GM19099 (cell line): ENCODE data around the gene DCHS2.

Source experiments
- POLR2A ChIP-seq: IDR thresholded peaks from 3 replicates; pipeline ENCODE4 v1.6.1; 2011; ENCODE audit warnings: low read depth; ENCODE audit not compliant: insufficient read length; ENCODE audit errors: extremely low read depth

Gene DCHS2

DNA sequence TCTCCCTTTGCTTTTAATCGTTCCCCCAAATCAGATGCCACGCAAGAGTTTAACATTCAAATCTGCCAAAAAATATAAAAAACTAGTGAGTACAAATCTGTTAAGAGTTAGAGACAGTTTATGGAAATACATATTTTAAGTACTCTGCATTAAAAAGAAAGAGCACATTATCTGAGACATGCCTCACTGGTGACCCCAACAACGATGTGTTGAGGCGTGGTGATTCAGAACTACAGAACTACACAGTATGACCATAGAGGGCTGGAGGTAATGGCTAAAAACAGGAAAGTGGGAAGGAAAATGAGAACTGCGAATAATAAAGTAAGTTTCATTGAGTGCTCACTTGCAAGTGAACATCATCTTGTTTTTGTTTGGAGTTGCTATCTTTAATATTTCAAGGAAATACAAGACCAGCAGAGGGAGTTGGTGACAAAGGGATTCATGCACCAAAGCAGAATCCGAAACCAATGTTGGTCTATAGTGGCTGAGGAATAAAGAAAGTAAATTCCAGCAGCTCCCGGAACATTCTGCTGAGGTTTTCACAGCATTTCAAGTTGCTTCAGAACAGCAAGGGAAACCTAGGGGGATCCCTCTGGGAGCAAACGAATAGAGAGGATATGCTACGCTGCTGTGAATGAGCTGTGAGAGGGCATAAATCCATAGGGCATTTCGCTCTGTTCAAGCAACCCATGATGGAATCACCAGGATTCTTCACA lies 92.2 kb downstream of the DCHS2 start:
- no peak for TF ChIP-seq POLR2A

GRCh38 chr4:154390324-154390723 lies 101.3 kb downstream of the DCHS2 start:
- TF ChIP-seq POLR2A = no peak

GRCh38 chr4:154389148-154389547 lies 102.5 kb downstream of the DCHS2 start:
- TF ChIP-seq POLR2A = no peak

DNA sequence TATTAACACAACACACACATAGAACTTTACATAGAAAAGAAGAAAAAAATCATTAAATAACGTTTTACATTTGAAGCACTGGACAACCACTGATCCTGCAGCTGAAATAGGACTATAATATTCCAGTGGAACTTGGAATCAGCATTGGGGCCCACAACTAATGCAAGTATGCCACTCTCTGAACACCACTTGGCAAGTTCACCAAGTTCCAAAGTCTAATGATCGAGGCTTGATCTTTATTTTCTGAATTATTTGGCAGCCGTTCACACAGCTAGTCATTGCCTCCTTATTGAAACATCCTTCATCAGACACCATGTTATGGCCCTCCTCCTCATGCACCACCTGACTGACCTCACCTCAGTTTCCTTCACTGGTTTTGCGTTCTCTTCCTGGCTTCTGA lies 107.6 kb downstream of the DCHS2 start:
- TF ChIP-seq POLR2A = no peak

GRCh38 chr4:154376486-154376885 lies 115.1 kb downstream of the DCHS2 start:
- no peak for TF ChIP-seq POLR2A

GRCh38 chr4:154368060-154368459 lies 123.5 kb downstream of the DCHS2 start:
- TF ChIP-seq POLR2A = no peak

- TF ChIP-seq POLR2A = no peak
Measured at GRCh38 chr4:154367659-154368058, 123.9 kb downstream of the DCHS2 start.

DNA sequence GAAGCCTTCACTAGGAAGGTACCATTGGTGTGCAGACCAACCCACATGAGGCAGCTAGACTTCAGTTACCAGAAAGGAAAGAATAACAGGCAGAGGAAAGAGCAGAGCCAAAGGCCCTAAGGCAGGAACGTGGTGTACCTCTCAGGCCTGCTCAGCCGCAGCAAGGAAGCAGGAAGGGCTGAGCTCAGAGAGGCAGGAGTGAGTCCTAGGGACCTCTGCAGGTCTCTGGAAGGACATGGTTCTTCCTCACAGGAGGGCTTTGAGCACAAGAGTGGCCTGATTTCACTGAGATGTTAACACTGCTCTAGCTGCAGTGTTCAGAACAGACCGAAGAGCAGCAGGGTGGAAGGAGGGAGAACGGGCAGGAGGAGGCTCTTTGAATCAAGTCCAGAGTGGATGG lies 124.6 kb downstream of the DCHS2 start:
- no peak for TF ChIP-seq POLR2A

DNA sequence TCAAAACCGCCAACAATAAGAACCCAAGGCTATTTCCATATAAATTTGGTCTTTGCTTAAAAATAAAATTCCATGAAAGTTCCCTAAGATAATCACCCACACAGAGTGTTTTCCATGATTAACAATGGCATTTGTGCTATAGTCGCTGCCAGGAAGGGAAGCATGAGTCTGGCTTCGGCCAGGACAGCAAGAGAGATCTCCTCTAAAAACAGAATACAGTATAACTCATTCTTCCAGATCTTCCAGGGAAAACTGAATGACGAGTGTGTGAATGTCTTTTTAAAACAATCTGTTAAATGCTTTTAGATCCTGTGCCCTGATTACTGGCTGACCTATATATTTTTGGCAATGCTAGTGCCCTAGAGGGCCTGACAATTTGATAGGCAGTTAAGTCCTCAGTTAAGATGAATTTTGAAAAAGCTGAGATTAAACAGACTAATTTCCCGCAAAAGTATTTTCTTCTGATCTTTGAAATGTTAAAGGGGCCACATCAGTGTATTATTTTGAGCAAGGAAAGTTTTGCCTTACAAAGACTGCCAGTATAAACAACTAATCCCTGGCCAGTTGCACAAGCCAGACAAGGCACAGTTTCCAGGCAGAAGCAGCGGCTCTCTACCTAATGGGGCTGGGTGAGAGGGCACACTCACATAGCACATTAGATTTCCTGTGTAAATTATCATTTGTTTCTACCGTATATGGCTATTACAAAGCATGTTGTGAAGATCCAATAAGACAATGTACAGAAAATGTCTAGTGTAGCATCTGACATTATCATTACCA lies 127.3 kb downstream of the DCHS2 start:
- no peak for TF ChIP-seq POLR2A

- TF ChIP-seq POLR2A = no peak
Measured at GRCh38 chr4:154361450-154361849, 130.1 kb downstream of the DCHS2 start.

GRCh38 chr4:154360491-154360890 lies 131.1 kb downstream of the DCHS2 start:
- no peak for TF ChIP-seq POLR2A

DNA sequence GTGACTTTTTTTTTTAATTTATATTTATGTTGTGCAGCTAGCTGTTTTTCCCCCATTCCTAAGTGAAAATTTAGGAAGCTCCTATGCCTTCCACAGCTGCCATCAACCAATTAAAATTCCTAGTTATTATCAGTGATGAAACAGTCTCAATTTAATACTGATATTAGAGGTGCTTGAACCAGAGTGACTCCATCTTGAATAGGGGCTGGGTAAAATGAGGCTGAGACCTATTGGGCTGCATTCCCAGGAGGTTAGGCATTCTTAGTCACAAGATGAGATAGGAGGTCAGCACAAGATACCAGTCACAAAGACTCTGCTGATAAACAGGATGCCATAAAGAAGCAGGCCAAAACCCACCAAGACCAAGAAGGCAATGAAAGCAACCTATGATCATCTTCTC lies 136.7 kb downstream of the DCHS2 start:
- TF ChIP-seq POLR2A = no peak

GRCh38 chr4:154349829-154350228 lies 141.8 kb downstream of the DCHS2 start:
- no peak for TF ChIP-seq POLR2A

DNA sequence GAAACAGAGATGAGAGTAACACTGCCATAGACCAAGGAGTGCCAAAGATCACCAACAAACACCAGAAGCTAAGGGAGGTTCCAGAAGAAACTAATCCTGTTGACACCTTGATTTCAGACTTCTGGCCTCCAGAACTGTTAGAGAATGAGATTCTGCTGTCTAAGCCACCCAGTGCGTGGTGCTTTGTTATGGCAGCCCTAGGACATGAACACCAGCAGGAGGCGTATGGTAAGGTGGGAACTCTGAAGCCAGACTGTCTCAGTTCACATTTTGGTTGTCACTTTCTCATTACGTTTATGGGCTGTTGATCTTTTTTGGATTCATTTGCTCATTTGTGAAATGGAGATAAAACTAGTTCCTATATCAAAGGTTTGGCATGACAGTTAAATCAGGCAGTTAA lies 142.9 kb downstream of the DCHS2 start:
- no peak for TF ChIP-seq POLR2A

- no peak for TF ChIP-seq POLR2A
Measured at GRCh38 chr4:154345359-154345758, 146.2 kb downstream of the DCHS2 start.

DNA sequence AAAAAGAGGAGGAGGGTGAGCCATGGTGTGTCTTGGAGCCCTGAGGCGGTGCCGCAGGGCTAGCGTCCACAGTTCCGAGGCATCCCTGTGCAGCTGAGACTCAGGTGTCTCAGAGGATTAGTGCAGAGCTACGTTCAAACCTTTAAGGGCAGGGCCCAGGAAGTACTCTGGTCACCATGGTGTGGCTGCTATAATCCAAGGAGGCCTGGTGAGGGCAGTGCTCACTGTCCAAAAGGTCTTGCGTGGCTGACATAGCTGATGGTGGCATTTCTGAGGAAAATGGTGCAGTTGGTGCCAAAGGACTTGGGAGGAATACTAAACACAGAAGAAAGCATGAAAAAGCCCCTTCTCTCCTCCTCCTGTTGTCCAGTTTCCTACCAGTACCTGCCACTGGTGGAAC lies 146.9 kb downstream of the DCHS2 start:
- TF ChIP-seq POLR2A = no peak
